Calu3 (cell line): ENCODE data around the gene CATSPERZ. TPM values are rescaled to one million over a fixed set of nuclear protein-coding genes. Genes with fewer than 3 reads are reported as not detected.

Experiments used
- BruUV-seq: library from RNA; stranded (reverse); fragments of 400-500 nt; replicated peaks from 2 replicates; lab custom pipeline; 2021; lab: Mats Ljungman, UMichigan
- CTCF ChIA-PET: fragments of 300-600 bp; sonication (Branson Sonifier 250); formaldehyde crosslinking; loops from one replicate; lab custom pipeline; 2022; ENCODE audit warnings: antibody characterized with exemption; lab: Charles Lee
- DNase-seq: peaks from one replicate; pipeline ENCODE4 v3.0.0; 2022
- H3K27ac Mint-ChIP-seq: one replicate; pipeline ENCODE4 v1.8.0; 2022; ENCODE audit warnings: mixed read lengths; ENCODE audit not compliant: unreplicated experiment
- H3K27me3 Mint-ChIP-seq: one replicate; pipeline ENCODE4 v1.8.0; 2022; ENCODE audit warnings: mixed read lengths; ENCODE audit not compliant: unreplicated experiment
- H3K36me3 Mint-ChIP-seq: one replicate; pipeline ENCODE4 v1.8.0; 2022; ENCODE audit warnings: mild to moderate bottlenecking, moderate library complexity, mixed read lengths; ENCODE audit not compliant: insufficient read depth, unreplicated experiment
- H3K4me1 Mint-ChIP-seq: one replicate; pipeline ENCODE4 v1.8.0; 2022; ENCODE audit warnings: mild to moderate bottlenecking, low read depth, mixed read lengths; ENCODE audit not compliant: unreplicated experiment
- H3K4me3 Mint-ChIP-seq: one replicate; pipeline ENCODE4 v1.8.0; 2022; ENCODE audit warnings: mild to moderate bottlenecking, low read depth, moderate library complexity, mixed read lengths; ENCODE audit not compliant: unreplicated experiment
- H3K9me3 Mint-ChIP-seq: one replicate; pipeline ENCODE4 v1.8.0; 2022; ENCODE audit warnings: low read depth, mixed read lengths; ENCODE audit not compliant: unreplicated experiment
- intact Hi-C: fragments of 100-400 bp; cut with micrococcal nuclease; formaldehyde crosslinking; loops from one replicate; pipeline ENCODE4 v1.10.0; 2022; ENCODE audit not compliant: unreplicated experiment
- total RNA-seq: library from RNA; stranded (reverse); gene quantifications from 2 replicates; pipeline ENCODE4 v1.2.3, GENCODE V29; 2022
- TF ChIP-seq, protein P1 (sequence below): fragments of 200-600 bp; IDR thresholded peaks from one replicate; pipeline ENCODE4 v1.8.0; 2022; ENCODE audit warnings: antibody characterized with exemption; ENCODE audit not compliant: unreplicated experiment

Gene CATSPERZ
- total RNA-seq, 1 experiment from 2014 or later, result 0.85 TPM

- H3K4me3 Mint-ChIP-seq, result no peak overlapping the region
- no peak for DNase-seq
- H3K27me3 Mint-ChIP-seq, result no peaks in the 10 kb centered on the region
- BruUV-seq, result no TSS peak
- peaks cover 28% of the 10 kb centered on the region for H3K36me3 Mint-ChIP-seq
- H3K4me1 Mint-ChIP-seq, result no peaks in the 10 kb centered on the region
- intact Hi-C loops, result no loop called here
- no peaks in the 10 kb centered on the region for H3K9me3 Mint-ChIP-seq
- CTCF ChIA-PET, result interaction anchor here (0.7 kb wide), 2 partner anchors 183 to 1123 kb away, joined by 10 to 12 read pairs; no protein-coding TSS in a partner anchor
- TF ChIP-seq, protein P1, sequence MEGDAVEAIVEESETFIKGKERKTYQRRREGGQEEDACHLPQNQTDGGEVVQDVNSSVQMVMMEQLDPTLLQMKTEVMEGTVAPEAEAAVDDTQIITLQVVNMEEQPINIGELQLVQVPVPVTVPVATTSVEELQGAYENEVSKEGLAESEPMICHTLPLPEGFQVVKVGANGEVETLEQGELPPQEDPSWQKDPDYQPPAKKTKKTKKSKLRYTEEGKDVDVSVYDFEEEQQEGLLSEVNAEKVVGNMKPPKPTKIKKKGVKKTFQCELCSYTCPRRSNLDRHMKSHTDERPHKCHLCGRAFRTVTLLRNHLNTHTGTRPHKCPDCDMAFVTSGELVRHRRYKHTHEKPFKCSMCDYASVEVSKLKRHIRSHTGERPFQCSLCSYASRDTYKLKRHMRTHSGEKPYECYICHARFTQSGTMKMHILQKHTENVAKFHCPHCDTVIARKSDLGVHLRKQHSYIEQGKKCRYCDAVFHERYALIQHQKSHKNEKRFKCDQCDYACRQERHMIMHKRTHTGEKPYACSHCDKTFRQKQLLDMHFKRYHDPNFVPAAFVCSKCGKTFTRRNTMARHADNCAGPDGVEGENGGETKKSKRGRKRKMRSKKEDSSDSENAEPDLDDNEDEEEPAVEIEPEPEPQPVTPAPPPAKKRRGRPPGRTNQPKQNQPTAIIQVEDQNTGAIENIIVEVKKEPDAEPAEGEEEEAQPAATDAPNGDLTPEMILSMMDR, result no peak
- no peak overlapping the region for H3K27ac Mint-ChIP-seq
Observed at GRCh38 chr11:64275031-64275800, 24.9 kb upstream of the CATSPERZ start.

GRCh38 chr11:64275841-64276240, 24.3 kb upstream of the CATSPERZ start:
- peaks cover 21% of the 10 kb centered on the region for H3K36me3 Mint-ChIP-seq
- no peaks in the 10 kb centered on the region for H3K4me1 Mint-ChIP-seq
- intact Hi-C loops, result no loop called here
- no peaks in the 10 kb centered on the region for H3K27me3 Mint-ChIP-seq
- TF ChIP-seq, protein P1, result no peak
- no peak overlapping the region for H3K27ac Mint-ChIP-seq
- no peak for DNase-seq
- no TSS peak for BruUV-seq
- no peaks in the 10 kb centered on the region for H3K9me3 Mint-ChIP-seq
- no peak overlapping the region for H3K4me3 Mint-ChIP-seq
- CTCF ChIA-PET, result no interaction called here

DNA sequence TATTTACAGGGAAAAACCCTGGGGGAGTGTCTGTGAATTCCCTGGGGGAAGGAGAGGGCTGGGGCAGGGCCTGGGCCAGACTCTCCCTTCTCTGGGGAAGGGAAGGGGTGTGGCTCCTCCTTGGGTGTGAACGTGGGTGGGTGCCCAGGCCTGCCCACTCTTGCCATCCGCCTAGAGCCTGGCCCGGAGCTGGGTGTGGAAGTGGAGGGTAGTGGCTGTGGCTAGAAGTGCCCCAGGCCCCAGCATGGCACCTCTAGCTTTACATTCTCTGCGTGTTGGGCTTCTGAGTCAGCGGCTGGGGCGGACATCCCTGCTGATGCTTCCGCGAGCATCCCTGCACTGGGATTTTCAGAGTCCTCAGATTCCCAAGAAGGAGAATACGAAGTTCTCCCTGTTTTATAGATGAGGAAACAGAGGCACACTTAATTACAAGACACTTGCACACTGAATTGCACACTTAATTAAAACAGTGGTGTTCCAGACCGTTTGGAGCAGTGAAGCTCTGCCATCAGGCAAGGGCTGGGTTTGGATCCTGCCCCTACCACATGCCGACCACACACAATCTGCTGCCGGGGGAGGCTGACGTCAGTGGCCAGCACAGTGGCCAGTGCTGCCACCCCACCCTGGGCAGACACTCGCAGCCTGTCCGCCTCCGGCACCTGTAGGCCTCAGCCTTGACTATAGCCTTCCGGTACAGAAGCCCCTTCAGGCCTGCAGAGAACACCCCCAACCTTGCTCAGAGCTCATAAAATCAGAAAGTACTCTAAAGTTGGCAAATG, 23.3 kb upstream of the CATSPERZ start:
- Mint-ChIP-seq H3K27me3 (no peaks in the 10 kb centered on the region), H3K4me1 (peaks cover 8% of the 10 kb centered on the region), H3K4me3 (no peak overlapping the region), H3K36me3 (peaks cover 19% of the 10 kb centered on the region), H3K9me3 (no peaks in the 10 kb centered on the region), H3K27ac (no peak overlapping the region)
- no TSS peak for BruUV-seq
- no peak for DNase-seq
- TF ChIP-seq, protein P1, result no peak
- CTCF ChIA-PET, result interaction anchor here (0.6 kb wide), 1 partner anchor 24 kb away, joined by 6 read pairs; no protein-coding TSS in a partner anchor
- intact Hi-C loops, result no loop called here

DNA sequence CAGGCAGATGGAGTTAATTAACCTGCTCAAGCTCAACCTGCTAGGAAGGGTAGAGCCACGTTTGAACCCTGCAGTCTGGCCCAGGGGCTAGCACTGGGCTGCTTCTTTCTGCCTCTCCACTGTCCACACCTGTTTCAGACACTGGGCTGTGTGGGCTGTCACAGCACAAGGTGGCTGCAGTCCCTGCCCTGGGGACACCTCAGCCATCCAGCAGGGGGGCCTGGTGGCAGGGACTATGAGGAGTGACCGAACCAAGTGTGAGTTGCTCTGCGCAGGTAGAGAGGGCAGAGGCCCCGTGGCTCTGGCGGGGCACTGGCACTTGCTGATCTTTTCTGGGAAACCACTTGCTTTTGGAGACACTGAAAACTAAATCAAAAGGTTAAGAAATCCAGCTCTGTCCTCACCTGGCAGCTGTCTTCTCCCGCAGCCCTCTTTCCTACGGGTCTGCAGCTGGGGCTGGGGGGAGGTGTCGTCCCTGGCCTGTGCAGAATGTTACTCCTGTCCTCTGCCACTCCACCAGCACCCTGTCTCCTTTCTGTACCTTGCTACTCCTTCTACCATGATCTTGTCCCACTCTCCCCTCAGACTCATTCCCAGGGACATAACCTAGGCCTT, 21.5 kb upstream of the CATSPERZ start:
- no TSS peak for BruUV-seq
- Mint-ChIP-seq H3K4me1 (peaks cover 12% of the 10 kb centered on the region), H3K9me3 (no peaks in the 10 kb centered on the region), H3K4me3 (no peak overlapping the region), H3K27ac (no peak overlapping the region), H3K36me3 (peaks cover 26% of the 10 kb centered on the region), H3K27me3 (no peaks in the 10 kb centered on the region)
- intact Hi-C loops, result no loop called here
- CTCF ChIA-PET, result no interaction called here
- TF ChIP-seq, protein P1, result no peak
- DNase-seq, result no peak
